ENCODE measurements around the gene AKAP8L. TPM values are rescaled to one million over a fixed set of nuclear protein-coding genes. Genes with fewer than 3 reads are reported as not detected.

Gene AKAP8L
- total and polyA plus RNA-seq, 2 of the 8 experiments (the other 6 are each of a cell fraction or from before 2014, with no cell fraction given): 75.1 to 138 TPM

GRCh38 chr19:15421136-15421695 is 2.4 kb upstream of the AKAP8L start (continued):
- TF ChIP-seq, protein P1, sequence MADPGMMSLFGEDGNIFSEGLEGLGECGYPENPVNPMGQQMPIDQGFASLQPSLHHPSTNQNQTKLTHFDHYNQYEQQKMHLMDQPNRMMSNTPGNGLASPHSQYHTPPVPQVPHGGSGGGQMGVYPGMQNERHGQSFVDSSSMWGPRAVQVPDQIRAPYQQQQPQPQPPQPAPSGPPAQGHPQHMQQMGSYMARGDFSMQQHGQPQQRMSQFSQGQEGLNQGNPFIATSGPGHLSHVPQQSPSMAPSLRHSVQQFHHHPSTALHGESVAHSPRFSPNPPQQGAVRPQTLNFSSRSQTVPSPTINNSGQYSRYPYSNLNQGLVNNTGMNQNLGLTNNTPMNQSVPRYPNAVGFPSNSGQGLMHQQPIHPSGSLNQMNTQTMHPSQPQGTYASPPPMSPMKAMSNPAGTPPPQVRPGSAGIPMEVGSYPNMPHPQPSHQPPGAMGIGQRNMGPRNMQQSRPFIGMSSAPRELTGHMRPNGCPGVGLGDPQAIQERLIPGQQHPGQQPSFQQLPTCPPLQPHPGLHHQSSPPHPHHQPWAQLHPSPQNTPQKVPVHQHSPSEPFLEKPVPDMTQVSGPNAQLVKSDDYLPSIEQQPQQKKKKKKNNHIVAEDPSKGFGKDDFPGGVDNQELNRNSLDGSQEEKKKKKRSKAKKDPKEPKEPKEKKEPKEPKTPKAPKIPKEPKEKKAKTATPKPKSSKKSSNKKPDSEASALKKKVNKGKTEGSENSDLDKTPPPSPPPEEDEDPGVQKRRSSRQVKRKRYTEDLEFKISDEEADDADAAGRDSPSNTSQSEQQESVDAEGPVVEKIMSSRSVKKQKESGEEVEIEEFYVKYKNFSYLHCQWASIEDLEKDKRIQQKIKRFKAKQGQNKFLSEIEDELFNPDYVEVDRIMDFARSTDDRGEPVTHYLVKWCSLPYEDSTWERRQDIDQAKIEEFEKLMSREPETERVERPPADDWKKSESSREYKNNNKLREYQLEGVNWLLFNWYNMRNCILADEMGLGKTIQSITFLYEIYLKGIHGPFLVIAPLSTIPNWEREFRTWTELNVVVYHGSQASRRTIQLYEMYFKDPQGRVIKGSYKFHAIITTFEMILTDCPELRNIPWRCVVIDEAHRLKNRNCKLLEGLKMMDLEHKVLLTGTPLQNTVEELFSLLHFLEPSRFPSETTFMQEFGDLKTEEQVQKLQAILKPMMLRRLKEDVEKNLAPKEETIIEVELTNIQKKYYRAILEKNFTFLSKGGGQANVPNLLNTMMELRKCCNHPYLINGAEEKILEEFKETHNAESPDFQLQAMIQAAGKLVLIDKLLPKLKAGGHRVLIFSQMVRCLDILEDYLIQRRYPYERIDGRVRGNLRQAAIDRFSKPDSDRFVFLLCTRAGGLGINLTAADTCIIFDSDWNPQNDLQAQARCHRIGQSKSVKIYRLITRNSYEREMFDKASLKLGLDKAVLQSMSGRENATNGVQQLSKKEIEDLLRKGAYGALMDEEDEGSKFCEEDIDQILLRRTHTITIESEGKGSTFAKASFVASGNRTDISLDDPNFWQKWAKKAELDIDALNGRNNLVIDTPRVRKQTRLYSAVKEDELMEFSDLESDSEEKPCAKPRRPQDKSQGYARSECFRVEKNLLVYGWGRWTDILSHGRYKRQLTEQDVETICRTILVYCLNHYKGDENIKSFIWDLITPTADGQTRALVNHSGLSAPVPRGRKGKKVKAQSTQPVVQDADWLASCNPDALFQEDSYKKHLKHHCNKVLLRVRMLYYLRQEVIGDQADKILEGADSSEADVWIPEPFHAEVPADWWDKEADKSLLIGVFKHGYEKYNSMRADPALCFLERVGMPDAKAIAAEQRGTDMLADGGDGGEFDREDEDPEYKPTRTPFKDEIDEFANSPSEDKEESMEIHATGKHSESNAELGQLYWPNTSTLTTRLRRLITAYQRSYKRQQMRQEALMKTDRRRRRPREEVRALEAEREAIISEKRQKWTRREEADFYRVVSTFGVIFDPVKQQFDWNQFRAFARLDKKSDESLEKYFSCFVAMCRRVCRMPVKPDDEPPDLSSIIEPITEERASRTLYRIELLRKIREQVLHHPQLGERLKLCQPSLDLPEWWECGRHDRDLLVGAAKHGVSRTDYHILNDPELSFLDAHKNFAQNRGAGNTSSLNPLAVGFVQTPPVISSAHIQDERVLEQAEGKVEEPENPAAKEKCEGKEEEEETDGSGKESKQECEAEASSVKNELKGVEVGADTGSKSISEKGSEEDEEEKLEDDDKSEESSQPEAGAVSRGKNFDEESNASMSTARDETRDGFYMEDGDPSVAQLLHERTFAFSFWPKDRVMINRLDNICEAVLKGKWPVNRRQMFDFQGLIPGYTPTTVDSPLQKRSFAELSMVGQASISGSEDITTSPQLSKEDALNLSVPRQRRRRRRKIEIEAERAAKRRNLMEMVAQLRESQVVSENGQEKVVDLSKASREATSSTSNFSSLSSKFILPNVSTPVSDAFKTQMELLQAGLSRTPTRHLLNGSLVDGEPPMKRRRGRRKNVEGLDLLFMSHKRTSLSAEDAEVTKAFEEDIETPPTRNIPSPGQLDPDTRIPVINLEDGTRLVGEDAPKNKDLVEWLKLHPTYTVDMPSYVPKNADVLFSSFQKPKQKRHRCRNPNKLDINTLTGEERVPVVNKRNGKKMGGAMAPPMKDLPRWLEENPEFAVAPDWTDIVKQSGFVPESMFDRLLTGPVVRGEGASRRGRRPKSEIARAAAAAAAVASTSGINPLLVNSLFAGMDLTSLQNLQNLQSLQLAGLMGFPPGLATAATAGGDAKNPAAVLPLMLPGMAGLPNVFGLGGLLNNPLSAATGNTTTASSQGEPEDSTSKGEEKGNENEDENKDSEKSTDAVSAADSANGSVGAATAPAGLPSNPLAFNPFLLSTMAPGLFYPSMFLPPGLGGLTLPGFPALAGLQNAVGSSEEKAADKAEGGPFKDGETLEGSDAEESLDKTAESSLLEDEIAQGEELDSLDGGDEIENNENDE (IDR thresholded peaks at IDR 0.05; ENCODE audit: insufficient replicate concordance, low read length): no peak
- TF ChIP-seq SRF (IDR thresholded peaks at IDR 0.05; ENCODE audit: low read depth, low read length) (no peak), BCL11A (IDR thresholded peaks at IDR 0.05; ENCODE audit: low read depth in 2 of 2, low read length in 2 of 2) (no peak), E2F6 (IDR thresholded peaks at IDR 0.05) (no peak)

Measured in H1 (cell line).